Lung (tissue), 12 donors: ENCODE data around the gene TRIM17. TPM values are rescaled to one million over a fixed set of nuclear protein-coding genes. Genes with fewer than 3 reads are reported as not detected.

Experiments used
- ATAC-seq: fragments of 200-7000 bp; cut with Tn5 transposase; one replicate; pipeline ENCODE4 v1.9.1; 2020; ENCODE audit warnings: moderate number of reproducible peaks; ENCODE audit not compliant: insufficient read depth, low FRiP score
- DNase-seq, 3 donors: peaks; one replicate each; pipeline ENCODE4 v3.0.0-alpha.2; 2013 to 2017
- H3K27ac ChIP-seq, 2 donors: one replicate each; pipeline ENCODE4 v1.5.1; 2013; ENCODE audit warnings: mild to moderate bottlenecking in 2 of 2, moderate library complexity in 2 of 2, control low read depth in 1 of 2, inconsistent platforms in 1 of 2, low read depth in 1 of 2, low read length in 1 of 2
- H3K27me3 ChIP-seq, 3 donors: one replicate each; pipeline ENCODE4 v1.5.1; 2013; ENCODE audit warnings: low read length in 2 of 3; ENCODE audit not compliant: control insufficient read depth in 3 of 3, insufficient read depth in 3 of 3
- H3K36me3 ChIP-seq, 4 donors: one replicate each; pipeline ENCODE4 v1.5.1; 2013; ENCODE audit warnings: low read length in 4 of 4, mild to moderate bottlenecking in 1 of 4, moderate library complexity in 1 of 4; ENCODE audit not compliant: control insufficient read depth in 4 of 4, insufficient read depth in 4 of 4
- H3K4me1 ChIP-seq, 5 donors: one replicate each; pipeline ENCODE4 v1.5.1; 2013; ENCODE audit warnings: low read length in 5 of 5, mild to moderate bottlenecking in 2 of 5, moderate library complexity in 1 of 5; ENCODE audit not compliant: control insufficient read depth in 5 of 5, insufficient read depth in 5 of 5
- H3K4me3 ChIP-seq: one replicate; pipeline ENCODE4 v1.5.1; 2013; ENCODE audit warnings: mild to moderate bottlenecking, control low read depth, moderate library complexity
- H3K9ac ChIP-seq, 2 donors: one replicate each; pipeline ENCODE4 v1.5.1; 2013; ENCODE audit warnings: low read length in 2 of 2, control low read depth in 1 of 2; ENCODE audit not compliant: insufficient read depth in 1 of 2
- H3K9me3 ChIP-seq, 4 donors: one replicate each; pipeline ENCODE4 v1.5.1; 2013; ENCODE audit warnings: low read length in 3 of 4, mild to moderate bottlenecking in 1 of 4, moderate library complexity in 1 of 4; ENCODE audit not compliant: control insufficient read depth in 4 of 4, insufficient read depth in 3 of 4
- CTCF ChIP-seq: IDR thresholded peaks from 2 replicates; pipeline ENCODE4 v1.5.1; 2012; ENCODE audit warnings: mild to moderate bottlenecking; ENCODE audit errors: control extremely low read depth, extremely low read depth
- WGBS, 2 donors: extraction: QIAGEN DNeasy Blood & Tissue Kit; methylation state at CpG; one replicate each; pipeline ENCODE4 v1.1.7; 2013; 5-methylcytosine and 5-hydroxymethylcytosine counted together
- polyA plus RNA-seq, 2 donors: library from polyadenylated mRNA; stranded (reverse); fragments of 200-250 nt; gene quantifications; one replicate each; pipeline ENCODE4 v1.2.1, GENCODE V29; 2013
- total RNA-seq, 2 donors: library from RNA; depleted of rRNA in 1 of 2; stranded (reverse); fragments of >200 nt in 1 of 2; gene quantifications; one replicate each; pipeline ENCODE4 v1.2.1, GENCODE V29; 2014 to 2021
- donor health status: control.
- donor health status: control.
- donor health status: Bipolar disorder and iron deficiency.
- donor health status: healthy.
- donor health status: DM: yes; HTN: yes; CAD: no.

Gene TRIM17
- total and polyA plus RNA-seq, 4 donors = 1.0 to 3.3 (median 1.8) TPM

GRCh38 chr1:228367798-228368791, 48.6 kb downstream of the TRIM17 start:
- no peak for ATAC-seq
- WGBS, 2 donors = 63 to 71% methylated on average over 22 to 25 of the region's 25 CpGs
- H3K4me1 ChIP-seq = peaks cover 0 to 4% (median 3%) of the 10 kb centered on the region in 5 donors
- peak overlapping the region in 1 of 2 donors; percentile 88 for H3K27ac ChIP-seq
- no peak overlapping the region for H3K4me3 ChIP-seq
- no peaks in the 10 kb centered on the region for H3K9me3 ChIP-seq
- peak in 1 of 3 donors; percentile 18 for DNase-seq
- H3K27me3 ChIP-seq = no peaks in the 10 kb centered on the region
- H3K9ac ChIP-seq = no peak overlapping the region
- peaks cover 0 to 3% (median 0%) of the 10 kb centered on the region in 4 donors for H3K36me3 ChIP-seq
- no peak for TF ChIP-seq CTCF

- Histone ChIP-seq H3K27me3 (no peaks in the 10 kb centered on the region), H3K9ac (no peak overlapping the region), H3K27ac (peak overlapping the region in 1 of 2 donors; percentile 30), H3K4me3 (no peak overlapping the region), H3K36me3 (peaks cover 0 to 3% (median 0%) of the 10 kb centered on the region in 4 donors), H3K9me3 (no peaks in the 10 kb centered on the region), H3K4me1 (peaks cover 0 to 3% (median 0%) of the 10 kb centered on the region in 5 donors)
- no peak for ATAC-seq
- whole genome bisulfite sequencing, 2 donors = 75 to 87% methylated on average over 24 of the region's 24 CpGs
- TF ChIP-seq CTCF = no peak
- peak in 1 of 3 donors; percentile 12 for DNase-seq
These were observed 49.6 kb downstream of the TRIM17 start for GRCh38 chr1:228366866-228367741.

- Histone ChIP-seq H3K4me1 (peaks cover 0 to 3% (median 0%) of the 10 kb centered on the region in 5 donors), H3K9me3 (no peaks in the 10 kb centered on the region), H3K36me3 (peaks cover 0 to 3% (median 0%) of the 10 kb centered on the region in 4 donors), H3K27me3 (no peaks in the 10 kb centered on the region), H3K4me3 (no peak overlapping the region), H3K9ac (no peak overlapping the region), H3K27ac (no peak overlapping the region)
- DNase-seq = peak in 1 of 3 donors; percentile 11
- no peak for ATAC-seq
- no peak for TF ChIP-seq CTCF
- 92 to 96% methylated on average over 22 to 23 of the region's 23 CpGs for WGBS, 2 donors
These were observed 50.4 kb downstream of the TRIM17 start for GRCh38 chr1:228366062-228366865.
